Liver (tissue), 3 donors: ENCODE measurements around the gene MAP3K20.

Experiments used
- ATF3 ChIP-seq: IDR thresholded peaks from 2 replicates; pipeline ENCODE4 v1.6.1; 2016; ENCODE audit warnings: antibody characterized with exemption
- FOXA1 ChIP-seq: IDR thresholded peaks from 2 replicates; pipeline ENCODE4 v1.6.1; 2016; ENCODE audit warnings: antibody characterized with exemption
- GABPA ChIP-seq, 2 donors: IDR thresholded peaks in 1 of 2; conservative IDR thresholded peaks in 1 of 2; 2 replicates each; pipeline ENCODE4 v1.6.1; 2016; ENCODE audit warnings: antibody characterized with exemption in 2 of 2, mild to moderate bottlenecking in 1 of 2, moderate library complexity in 1 of 2
- YY1 ChIP-seq: IDR thresholded peaks from 2 replicates; pipeline ENCODE4 v1.6.1; 2016; ENCODE audit warnings: antibody characterized with exemption, mild to moderate bottlenecking
- TF ChIP-seq, protein P1 (sequence below): fragments of 150-350 bp; IDR thresholded peaks from 2 replicates; pipeline ENCODE4 v1.5.1; 2017; ENCODE audit warnings: improper control_type of control experiment, low read depth, low read length; ENCODE audit not compliant: missing input control
- donor health status: healthy.
- donor health status: healthy.

DNA sequence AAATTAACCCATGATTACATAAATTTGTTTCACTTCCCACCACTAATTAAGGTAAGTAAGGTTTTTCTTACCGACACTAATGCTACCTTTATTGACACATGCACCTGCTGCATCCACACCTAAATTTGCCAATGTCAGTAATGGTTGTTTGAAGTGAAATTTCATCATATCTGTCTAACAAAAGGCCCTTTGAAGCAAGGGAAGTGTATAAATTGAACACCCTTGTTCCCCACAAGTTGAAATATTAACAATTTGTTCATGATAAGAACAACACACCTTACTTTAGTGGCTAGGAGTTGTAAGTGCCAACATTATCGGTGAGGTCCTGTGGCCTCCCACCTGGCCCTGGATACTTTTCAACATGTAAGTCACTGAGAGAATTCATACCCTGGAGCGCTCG lies 162.7 kb downstream of the MAP3K20 start:
- no peak for TF ChIP-seq FOXA1
- TF ChIP-seq, protein P1, sequence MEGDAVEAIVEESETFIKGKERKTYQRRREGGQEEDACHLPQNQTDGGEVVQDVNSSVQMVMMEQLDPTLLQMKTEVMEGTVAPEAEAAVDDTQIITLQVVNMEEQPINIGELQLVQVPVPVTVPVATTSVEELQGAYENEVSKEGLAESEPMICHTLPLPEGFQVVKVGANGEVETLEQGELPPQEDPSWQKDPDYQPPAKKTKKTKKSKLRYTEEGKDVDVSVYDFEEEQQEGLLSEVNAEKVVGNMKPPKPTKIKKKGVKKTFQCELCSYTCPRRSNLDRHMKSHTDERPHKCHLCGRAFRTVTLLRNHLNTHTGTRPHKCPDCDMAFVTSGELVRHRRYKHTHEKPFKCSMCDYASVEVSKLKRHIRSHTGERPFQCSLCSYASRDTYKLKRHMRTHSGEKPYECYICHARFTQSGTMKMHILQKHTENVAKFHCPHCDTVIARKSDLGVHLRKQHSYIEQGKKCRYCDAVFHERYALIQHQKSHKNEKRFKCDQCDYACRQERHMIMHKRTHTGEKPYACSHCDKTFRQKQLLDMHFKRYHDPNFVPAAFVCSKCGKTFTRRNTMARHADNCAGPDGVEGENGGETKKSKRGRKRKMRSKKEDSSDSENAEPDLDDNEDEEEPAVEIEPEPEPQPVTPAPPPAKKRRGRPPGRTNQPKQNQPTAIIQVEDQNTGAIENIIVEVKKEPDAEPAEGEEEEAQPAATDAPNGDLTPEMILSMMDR: no peak
- no peak for TF ChIP-seq ATF3
- TF ChIP-seq GABPA (IDR thresholded peaks at IDR 0.05 in 1 of 2, conservative IDR thresholded peaks at IDR 0.05 in 1 of 2): no peak
- no peak for TF ChIP-seq YY1
